Glomerular visceral epithelial cell (primary cell): Measurements from ENCODE around the gene COL23A1.

Source experiments
- DNase-seq: peaks from one replicate; pipeline ENCODE4 v3.0.0-alpha.2; 2016; ENCODE audit errors: extremely low spot score

COL23A1 gene

DNA sequence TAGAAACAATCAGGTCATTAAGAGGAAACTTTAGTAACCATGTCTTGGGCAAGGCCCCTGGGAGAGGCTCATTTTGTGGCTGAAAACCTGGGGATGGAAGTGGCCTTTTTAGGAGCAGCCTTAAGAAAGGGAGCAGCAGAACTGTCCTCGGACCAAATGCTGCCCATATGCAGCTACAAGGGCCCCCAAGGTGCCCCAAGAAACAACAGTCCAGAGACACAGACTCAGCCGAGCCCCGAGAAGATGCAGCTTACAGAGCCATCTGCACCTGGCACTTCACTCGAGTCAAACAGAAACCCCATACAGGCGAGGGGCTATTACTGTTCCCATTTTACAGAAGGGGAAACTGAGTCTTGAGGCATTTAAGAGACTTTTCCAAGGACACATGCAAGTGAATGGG lies 58.0 kb downstream of the COL23A1 start:
- DNase-seq: no peak

GRCh38 chr5:178531786-178532185 lies 58.4 kb downstream of the COL23A1 start:
- DNase-seq: no peak

- no peak for DNase-seq
Measured at GRCh38 chr5:178530526-178530925, 59.7 kb downstream of the COL23A1 start.

DNA sequence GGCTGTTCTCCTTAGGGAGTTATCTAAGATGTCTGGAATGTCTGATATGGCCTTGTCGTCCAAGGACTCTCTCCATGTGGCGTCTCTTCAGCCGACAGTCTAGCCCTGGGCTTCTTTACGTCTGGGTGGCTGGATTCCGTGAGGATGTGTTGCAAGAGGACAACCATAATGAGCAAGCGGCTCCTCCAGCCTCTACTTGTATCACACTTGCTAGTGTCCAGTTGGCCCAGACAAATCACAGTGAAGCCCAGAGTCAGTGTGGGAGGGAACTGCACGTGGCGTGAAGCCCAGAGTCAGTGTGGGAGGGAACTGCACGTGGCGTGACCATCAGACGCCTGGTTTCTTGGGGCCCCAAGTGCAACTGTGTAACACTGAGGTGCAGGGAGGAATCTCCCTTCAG lies 61.1 kb downstream of the COL23A1 start:
- no peak for DNase-seq

DNA sequence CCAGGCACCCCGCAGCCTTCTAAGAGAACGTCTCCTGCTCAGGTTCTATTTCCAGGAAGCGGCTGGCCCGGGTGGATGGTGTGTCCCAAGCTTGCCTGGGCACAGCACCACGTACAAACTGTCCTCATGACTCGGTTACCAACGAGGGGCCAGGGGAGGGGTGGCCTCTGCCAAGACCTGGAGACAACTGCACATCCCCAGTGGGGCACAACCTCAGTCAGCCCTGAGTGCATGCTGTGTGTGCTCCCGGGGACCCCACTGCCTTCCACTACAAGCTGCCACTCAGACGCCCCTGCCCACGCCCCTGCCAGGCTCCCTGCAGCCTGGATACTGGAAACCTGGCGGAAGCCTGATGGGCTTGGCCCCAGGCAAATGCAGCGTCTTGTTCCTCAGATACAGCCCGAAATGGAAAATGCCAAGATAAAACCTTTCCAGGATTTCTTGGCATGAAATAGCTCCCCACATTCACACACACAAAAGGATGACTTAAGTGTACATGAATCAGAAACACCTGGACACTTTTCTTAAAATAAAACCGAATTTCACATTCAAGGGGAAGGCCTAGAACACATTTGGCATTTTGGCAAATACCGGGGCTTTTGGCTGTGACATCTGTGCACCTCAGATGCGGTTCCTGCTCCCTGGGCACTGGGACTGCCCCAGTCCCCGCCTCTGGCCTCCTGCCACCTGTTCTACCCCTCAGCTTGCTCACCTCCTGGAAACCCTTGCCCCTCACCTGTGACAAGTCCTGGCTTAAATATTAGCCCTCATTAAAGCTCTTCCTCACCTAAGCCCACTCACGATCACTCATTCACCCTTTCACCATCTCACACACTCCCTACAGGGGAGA lies 62.5 kb downstream of the COL23A1 start:
- no peak for DNase-seq

GRCh38 chr5:178526773-178527457 lies 63.3 kb downstream of the COL23A1 start:
- no peak for DNase-seq

DNA sequence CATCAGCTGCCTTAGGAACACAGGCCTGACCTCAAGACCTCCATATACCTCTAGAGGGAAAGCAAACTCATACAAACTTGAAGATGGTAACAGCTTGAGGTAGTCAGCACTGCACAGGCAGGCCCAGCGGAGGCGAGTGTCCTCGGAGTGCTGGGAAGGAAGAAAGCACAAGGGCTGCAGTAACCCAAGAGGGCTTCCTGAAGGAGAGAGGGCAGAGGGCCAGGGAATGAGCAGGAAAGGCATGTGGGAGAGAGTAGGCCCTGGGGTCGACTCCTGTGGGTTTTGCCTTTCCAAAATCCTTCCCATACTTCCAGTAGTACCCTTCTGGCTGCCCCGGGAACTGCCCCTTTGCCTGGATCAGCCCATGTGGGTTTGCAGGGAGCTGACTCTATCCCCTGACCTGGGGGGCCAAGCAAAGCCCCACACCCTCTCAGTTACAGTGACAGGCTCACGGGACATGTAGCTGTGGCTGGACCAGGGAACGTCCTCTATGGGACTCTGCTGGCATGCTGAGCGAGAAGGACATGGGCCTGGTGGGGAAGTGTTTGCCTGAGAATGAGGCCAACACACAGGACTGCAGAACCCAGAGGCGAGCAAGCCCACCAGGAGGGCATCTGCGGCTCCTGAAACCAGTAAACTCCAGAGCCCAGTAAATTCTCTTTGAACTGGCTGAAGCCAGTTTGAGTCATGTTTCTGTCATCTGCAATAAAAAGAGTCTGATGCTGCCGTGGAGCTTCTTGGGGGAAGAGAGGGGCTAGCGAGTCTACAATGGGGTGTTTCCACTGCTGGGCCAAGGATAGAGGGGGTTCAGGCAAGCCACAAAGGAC lies 64.1 kb downstream of the COL23A1 start:
- no peak for DNase-seq

DNA sequence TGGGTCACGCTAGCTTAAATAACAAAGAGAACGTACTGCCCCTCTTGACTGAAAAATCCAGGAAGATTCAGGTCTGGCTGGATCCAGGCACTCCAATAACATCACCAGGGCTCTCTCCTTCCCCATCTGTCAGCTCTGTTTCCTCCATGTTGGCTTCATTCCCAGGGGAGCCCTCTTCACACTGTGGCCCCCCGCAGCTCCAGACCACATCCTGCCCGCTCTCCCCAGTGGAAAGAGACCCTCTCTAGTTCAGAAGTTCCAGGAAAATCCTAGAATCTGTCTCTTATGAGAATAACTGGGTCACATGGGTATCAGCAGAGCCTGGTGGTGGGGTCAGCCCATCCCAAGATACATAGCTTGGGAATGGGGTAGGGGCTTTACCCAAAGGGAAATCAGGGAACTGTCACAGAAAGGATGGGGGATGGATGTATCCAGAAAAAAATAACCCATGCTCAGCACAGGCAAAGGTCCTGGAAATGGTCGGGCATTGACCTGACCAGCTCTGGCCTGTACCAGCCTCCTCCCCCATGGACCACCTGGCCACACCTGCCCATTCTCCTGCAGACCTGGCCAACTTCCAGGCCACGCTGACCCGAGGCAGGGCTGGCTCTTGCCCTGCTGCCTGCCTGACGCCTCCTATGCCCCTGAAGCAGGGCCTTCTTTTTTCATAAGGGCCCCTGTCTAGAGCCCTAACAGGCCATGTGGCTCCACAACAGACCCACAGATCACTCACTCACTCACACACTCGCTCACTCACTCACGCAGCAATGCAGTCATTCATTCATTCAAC lies 65.9 kb downstream of the COL23A1 start:
- no peak for DNase-seq

DNA sequence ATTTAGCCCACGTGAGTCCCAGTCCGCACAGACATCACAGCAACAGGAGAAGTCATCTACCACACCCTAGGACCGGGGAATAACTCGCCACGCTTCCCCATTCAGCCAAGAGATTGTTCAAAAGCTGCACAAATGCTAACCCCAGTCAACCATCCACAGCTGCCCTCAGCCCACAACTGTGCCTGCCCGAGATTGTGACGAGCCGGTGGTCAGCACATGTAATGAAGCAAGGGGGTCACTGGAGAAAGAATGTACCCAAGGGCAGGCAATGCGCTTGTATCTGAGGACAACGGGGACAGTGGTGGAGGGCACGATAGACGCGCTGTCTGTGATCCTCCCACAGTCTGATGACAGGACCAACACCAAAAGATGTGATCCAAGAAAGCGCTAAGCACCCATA lies 67.8 kb downstream of the COL23A1 start:
- no peak for DNase-seq

DNA sequence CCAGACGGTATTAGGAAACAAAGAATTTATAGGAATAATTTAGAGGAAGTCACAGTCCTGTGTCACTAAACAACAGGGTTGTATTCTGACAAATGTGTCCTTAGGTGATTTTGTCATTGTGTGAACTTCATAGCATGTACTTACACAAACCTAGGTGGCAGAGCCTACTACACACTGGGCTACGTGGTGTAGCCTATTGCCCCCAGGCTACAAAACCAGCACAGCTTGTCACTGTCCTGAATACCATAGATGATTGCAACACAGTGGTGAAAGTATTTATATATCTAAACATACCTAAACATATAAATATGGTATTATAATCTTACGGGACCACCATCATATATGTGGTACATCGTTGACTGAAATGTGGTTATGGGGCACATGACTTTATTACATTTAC lies 69.3 kb downstream of the COL23A1 start:
- no peak for DNase-seq

- DNase-seq: no peak
Measured at GRCh38 chr5:178519804-178520203, 70.4 kb downstream of the COL23A1 start.

DNA sequence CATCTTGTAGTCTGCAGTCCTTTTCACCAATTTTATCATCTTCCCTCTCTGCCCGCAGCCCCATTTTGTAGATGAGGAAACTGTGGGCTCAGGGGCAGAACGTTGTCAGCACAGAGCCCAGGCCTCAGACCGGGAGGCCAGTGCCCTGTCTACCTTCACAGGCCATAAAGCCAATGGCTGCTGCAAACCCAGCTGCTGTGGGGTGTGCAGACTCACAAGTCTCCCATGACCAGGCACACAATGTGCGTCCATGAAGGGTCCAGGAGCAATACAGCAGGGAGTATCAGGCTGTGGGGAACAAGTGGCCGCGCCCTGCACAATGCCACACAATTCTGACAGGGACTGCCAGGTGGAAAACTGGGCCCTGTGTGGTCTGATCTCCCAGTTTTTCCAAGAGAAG lies 71.0 kb downstream of the COL23A1 start:
- no peak for DNase-seq

GRCh38 chr5:178516504-178517235 lies 73.5 kb downstream of the COL23A1 start:
- no peak for DNase-seq

GRCh38 chr5:178515776-178516503 lies 74.3 kb downstream of the COL23A1 start:
- no peak for DNase-seq

GRCh38 chr5:178514851-178515418 lies 75.3 kb downstream of the COL23A1 start:
- no peak for DNase-seq

- no peak for DNase-seq
Measured at GRCh38 chr5:178511172-178511571, 79.0 kb downstream of the COL23A1 start.

DNA sequence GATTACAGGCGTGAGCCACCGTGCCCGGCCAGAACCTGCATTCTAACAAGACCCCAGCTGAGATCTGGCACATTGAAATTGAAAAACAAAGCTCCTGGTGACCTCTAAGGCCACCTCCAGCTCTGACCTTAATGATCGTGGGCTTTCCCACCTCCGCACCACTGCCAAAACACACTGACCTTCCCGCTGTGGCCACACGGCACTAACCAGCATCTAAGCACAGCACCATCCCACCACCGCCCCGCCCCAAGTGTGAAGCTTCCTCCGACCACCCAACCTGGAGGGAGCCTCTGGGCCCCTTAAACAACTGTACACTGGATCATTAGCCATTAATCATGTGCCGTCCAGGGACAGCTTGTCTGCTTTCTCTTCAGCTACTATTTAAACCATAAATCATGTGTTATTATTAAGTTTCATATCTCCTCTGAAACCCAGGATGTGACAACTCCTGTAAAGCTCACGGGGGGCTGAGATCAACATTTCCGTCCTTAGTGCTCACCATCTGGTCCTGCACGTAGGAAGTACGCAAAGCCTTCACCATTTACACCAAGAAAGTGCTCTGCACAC lies 80.6 kb downstream of the COL23A1 start:
- no peak for DNase-seq

GRCh38 chr5:178507151-178507932 lies 82.9 kb downstream of the COL23A1 start:
- no peak for DNase-seq
